RCC 7860 (cell line): ENCODE results near the gene HELZ2.

Source experiments
- DNase-seq: peaks from one replicate; pipeline ENCODE4 v3.0.0-alpha.2; 2015; ENCODE audit warnings: low spot score
- FAIRE-seq: peaks from 2 replicates; lab custom pipeline; 2012; peaks lifted over from hg19 to GRCh38; lab: Jason Lieb, UNC

The HELZ2 gene

GRCh38 chr20:63527184-63527583 lies 46.9 kb downstream of the HELZ2 start:
- DNase-seq (no peak), FAIRE-seq (no peak)

- DNase-seq: no peak
- no peak for FAIRE-seq
These were observed 48.1 kb downstream of the HELZ2 start for GRCh38 chr20:63525971-63526370.

DNA sequence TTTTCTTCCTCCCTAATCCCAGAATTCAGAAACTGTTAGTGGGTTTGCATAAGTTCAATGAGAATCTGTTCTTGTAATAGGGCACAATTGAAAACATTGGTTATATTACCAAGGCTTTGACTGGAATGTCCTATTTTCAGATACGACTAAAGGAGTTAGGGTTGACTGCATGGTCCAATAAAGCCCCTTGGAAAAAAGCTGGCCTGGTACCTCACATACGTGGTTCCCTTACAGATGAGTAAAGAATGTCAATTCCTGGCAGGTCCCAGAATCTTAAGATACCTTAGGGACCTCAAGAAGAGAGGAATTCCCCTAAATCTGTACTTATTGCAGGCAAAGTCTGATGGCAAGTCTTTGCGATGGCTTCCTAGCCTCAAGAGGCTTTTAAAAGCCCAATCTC lies 48.9 kb downstream of the HELZ2 start:
- FAIRE-seq: no peak
- no peak for DNase-seq
